LNCAP (cell line): ENCODE results near the gene TTLL11.

Source experiments
- TF ChIP-seq, protein P1 (sequence below): fragments of 450-650 bp; IDR thresholded peaks from 2 replicates; pipeline ENCODE4 v1.5.1; 2017; ENCODE audit warnings: mild to moderate bottlenecking

TTLL11 gene

DNA sequence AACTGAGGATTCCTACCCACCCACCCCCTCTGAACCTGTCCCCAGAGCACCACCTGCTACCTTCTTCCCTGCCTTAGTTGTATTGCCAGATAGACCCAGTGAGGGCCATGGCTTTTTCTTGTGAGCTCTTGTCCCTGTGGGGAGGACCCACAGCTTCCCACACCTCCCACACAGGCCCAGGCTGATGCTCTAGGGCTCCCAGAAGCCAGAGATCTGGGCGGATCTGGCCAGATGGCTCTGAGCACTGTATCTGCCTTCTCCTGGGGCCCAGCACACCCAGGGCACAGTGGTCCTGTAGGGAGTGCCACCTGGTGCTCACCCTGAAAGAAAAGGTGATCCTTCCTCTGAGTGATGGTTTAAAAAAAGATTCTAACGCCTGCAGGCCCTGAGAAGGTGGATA is 310.0 kb downstream of the TTLL11 start:
- TF ChIP-seq, protein P1, sequence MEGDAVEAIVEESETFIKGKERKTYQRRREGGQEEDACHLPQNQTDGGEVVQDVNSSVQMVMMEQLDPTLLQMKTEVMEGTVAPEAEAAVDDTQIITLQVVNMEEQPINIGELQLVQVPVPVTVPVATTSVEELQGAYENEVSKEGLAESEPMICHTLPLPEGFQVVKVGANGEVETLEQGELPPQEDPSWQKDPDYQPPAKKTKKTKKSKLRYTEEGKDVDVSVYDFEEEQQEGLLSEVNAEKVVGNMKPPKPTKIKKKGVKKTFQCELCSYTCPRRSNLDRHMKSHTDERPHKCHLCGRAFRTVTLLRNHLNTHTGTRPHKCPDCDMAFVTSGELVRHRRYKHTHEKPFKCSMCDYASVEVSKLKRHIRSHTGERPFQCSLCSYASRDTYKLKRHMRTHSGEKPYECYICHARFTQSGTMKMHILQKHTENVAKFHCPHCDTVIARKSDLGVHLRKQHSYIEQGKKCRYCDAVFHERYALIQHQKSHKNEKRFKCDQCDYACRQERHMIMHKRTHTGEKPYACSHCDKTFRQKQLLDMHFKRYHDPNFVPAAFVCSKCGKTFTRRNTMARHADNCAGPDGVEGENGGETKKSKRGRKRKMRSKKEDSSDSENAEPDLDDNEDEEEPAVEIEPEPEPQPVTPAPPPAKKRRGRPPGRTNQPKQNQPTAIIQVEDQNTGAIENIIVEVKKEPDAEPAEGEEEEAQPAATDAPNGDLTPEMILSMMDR = no peak

DNA sequence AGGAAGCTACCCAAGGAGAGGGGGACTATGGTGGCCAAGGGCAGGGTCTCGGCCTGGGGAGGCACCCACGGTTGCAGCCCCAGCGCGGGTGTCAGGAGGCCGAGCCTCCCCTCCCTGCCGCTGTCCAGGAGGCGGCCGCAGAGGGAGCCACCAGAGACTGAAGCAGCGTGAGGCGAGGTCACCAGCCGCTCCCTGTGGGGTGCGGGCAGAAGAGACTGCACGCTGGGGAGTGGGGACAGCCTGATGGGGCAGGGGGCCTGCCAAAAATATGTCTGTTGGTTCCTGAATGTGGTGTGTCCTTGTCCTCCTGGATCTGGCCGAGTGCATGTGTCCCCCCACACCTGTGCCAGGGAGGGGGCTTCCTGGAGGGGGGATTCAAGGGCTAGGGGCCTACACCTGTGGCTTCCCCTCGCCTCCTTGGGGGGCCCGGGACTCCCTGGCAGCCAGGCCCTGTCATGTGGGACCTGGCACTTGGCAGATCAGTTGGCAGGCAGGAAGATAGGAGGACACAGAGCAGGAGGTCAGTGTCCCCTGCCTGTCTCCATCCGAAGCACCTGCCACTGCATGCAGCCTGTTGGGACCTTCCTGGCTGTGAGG is 310.5 kb downstream of the TTLL11 start:
- TF ChIP-seq, protein P1 = no peak

DNA sequence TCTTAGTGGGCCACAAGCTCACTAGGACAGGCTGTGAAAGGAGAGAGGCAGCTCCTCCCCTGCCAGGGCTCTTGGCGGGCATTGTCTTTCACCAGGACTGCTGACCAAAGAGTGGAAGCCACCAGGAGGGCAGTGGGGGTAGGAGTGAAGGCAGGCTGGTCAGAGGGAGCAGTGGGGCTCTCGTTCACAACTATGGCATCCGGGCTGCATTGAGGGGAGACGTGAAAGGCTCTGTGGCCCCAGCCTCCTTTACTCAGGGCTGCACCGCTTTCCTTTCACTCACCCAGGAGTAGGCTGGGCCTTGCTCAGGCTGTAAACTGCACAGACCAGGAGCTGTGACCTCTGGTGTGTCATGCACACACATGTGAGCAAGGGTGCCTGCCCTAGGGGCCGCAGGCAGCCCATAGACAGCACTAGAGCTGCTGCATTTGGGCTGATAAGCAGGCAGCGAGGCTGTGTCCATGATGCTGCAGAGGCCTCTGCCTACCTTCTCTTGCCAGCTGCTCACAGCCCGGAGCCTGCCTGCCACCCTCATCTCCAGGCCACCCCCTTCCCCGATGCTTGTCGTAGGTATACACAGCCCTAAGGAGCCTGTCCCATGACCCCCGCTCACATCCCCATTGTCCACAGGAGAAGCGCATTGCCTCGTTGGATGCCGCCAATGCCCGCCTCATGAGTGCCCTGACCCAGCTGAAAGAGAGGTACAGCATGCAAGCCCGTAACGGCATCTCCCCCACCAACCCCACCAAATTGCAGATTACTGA is 311.2 kb downstream of the TTLL11 start:
- TF ChIP-seq, protein P1 = no peak

DNA sequence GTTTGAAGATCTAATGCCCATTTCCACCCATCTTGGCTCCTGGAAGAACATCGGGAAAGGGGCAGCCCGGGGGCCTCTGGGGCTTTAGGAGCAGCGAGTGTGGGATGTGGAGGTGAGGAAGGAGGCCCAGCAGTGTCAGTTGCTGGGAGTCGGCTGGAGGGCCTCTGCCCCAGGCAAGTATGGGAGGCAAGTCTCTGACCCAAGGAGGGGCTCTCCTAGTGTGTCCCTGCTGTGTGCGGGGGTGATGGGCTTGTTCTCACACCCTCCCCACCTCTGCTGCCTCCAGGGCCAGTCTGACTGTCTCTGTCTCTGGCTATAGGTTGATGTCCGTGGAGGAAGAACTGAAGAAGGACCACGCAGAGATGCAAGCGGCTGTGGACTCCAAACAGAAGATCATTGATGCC is 312.0 kb downstream of the TTLL11 start:
- TF ChIP-seq, protein P1 = no peak

DNA sequence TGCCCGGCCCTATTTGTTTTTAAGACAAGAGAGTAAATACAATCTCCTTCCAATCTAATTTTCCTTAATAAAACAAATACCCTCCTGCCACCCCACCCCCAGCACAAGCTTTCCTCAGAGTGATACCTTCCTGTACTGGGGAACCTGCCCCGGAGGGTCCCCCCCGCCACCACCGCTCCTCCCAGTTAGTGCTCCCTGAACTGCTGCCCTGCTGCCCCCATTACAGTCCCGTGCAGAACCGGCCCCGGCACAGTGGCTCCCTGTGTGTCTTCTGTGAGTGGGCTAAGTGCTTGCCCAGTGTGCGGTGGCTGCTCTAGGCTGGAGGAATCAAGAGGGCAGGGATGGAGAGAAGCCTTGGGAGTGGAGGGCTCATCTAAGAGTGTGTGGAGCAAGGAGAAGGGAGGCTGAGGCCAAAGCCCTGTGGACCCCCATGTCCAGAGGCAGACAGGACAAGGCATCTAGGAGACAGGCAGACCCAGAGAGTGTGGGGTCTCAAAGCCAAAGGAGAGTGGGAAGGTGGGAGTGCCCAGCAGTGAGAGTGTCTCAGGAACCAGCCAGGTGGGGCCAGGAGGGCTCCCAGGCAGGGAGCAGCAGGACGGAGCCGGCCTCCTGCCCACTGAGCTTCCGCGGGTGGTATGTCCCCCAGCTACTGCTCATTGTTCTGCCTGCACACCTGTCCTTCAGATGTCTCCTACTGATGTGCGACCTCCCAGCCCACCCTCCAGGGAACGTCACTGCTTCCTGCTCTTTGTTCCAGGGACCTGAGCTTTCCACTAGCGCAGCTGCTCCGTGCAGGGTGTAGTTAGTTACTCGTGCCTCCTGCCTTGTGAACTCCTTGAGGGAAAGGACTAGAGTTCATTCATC is 312.7 kb downstream of the TTLL11 start:
- TF ChIP-seq, protein P1 = no peak

DNA sequence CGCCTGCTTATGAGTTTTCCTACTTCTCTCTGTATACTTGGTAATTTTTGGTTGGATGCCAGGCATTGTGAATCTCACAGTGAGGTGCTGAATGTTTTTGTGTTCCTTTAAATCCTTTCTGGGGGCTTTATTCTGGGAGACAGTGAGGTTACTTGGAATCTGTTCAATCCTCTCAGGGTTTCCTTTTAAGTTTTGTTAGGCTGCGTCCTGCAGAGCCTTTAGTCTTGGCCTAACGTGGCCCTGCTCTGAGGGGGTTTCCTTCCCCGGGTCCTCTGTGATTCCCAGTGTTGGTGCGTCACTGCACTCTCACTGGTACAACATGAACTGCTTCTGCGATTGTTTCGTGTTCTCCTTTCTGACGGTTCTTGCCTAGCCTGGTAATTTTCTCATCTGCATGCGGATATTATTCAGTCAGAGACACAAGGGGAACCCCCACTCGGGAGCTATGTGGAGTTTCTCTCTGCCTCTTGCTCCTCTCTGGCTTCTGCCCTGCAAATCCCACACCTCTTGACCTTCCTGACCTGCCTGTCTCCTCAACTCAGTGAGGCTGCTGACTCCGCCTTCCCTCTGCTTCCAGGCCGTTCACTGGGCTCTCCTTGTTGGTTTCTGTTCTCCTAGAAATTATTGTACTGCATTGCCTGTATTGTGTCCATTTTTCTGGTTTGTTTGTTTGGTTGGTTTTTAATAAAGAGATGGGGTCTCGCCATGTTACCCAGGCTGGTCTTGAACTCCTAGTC is 313.6 kb downstream of the TTLL11 start:
- TF ChIP-seq, protein P1 = no peak
